ENCODE results near the gene CTCF.
"Not testable (repeated sequence)": the region's sequence is repeated elsewhere in the genome, so short reads cannot be mapped to it uniquely, and the experiment has no call there.

CTCF gene

DNA sequence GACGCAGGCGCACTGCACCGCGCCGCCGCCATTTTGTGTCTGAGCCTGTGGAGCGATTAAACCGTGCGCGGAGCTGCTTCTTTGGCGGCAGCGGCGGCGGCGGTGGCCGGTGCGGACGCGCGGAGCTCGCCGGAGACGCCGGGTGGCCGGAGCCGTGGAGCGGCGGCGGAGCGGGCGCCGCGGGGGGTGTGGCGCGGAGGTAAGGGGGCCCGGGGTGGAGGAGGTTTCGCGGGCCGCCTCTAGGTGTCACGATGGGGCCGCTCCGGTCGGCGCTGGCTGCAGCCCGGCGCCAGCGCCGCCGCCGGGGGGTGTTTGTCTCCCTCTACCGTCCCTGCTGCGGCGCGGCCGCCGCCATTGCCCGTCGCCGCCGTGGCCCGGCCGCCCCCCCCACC, at the start of gene CTCF:
TSS of gene CTCF (plus strand) at position 1 of the 392 bp plus-strand sequence. CDS start 48,307 bp downstream, outside the sequence.
- DNase-seq (ENCODE audit: low spot score), result peak; percentile 87
- no peak for FAIRE-seq

DNA sequence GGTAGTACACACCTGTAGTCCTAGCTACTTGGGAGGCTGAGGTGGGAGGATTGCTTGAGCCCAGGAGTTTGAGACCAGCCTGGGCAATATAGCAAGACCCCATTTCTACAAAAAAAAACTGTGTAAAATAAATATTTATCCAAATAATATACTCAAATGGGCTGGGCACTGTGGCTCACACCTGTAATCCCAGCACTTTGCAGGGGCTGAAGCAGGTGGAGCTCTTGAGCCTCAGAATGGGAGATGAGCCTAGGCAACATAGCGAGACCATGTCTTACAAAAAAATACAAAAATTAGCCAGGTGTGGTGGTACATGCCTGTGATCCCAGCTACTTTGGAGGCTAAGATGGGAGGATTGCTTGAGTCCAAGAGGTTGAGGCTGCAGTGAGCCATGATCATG, 48.4 kb upstream of the CTCF start:
- DNase-seq (ENCODE audit: low spot score); FAIRE-seq: not testable (repeated sequence)

GRCh38 chr16:67514382-67514828, 47.9 kb upstream of the CTCF start:
- FAIRE-seq (no peak), DNase-seq (ENCODE audit: low spot score) (no peak)

GRCh38 chr16:67516296-67517154, 45.8 kb upstream of the CTCF start:
- DNase-seq (ENCODE audit: low spot score) (peak; percentile 71), FAIRE-seq (no peak)

- no peak for FAIRE-seq
- DNase-seq (ENCODE audit: low spot score), result no peak
These were observed 45.2 kb upstream of the CTCF start for GRCh38 chr16:67517155-67517445.

- FAIRE-seq, result no peak
- DNase-seq (ENCODE audit: low spot score), result no peak
These were observed 44.5 kb upstream of the CTCF start for GRCh38 chr16:67517661-67518423.

- DNase-seq (ENCODE audit: low spot score), result no peak
These were observed 43.6 kb upstream of the CTCF start for GRCh38 chr16:67518676-67519075.

GRCh38 chr16:67519242-67519641, 43.1 kb upstream of the CTCF start:
- no peak for DNase-seq (ENCODE audit: low spot score)
- FAIRE-seq, result no peak

More at GRCh38 chr16:67518676-67519075, 43.6 kb upstream of the CTCF start:
- FAIRE-seq, result no peak

DNA sequence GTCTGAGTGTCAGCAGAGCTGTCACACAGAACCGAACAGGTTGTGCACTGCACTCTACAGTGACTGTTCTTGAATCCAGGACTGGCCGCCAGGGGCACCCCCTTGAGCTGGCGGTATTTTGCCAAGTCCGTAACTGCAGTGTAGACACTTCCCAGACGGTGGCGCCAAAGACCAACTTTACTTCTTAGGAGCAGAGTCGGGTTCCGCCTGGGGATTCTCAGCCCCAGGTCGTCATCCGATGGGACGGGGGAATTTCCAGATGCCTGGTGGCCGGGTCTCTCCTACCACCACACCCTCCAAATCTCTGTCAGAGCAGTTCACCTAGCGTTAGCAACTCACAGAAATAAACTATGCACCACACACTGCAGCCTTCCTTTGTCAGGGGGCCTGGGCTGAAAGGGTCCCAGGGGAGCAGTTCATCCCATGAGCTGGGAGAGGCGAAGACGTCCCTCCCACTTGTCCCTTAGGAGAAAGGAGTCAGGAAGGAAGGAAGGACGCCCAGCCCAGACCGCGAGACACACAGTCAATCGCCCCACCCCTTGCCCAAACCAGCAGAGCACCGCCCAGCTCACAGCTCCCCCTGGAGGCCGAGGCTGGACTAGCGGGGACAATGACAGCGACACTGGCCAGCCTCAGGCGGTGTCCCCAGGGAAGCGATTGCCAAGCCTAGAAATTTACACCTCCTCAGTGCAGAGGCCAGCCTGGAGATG, 41.1 kb upstream of the CTCF start:
- FAIRE-seq (peak; percentile 59), DNase-seq (ENCODE audit: low spot score) (peak; percentile 93)

GRCh38 chr16:67525176-67525860, 37.0 kb upstream of the CTCF start:
- DNase-seq (ENCODE audit: low spot score) (no peak), FAIRE-seq (no peak)

GRCh38 chr16:67526149-67526791, 36.1 kb upstream of the CTCF start:
- FAIRE-seq (no peak), DNase-seq (ENCODE audit: low spot score) (no peak)

DNA sequence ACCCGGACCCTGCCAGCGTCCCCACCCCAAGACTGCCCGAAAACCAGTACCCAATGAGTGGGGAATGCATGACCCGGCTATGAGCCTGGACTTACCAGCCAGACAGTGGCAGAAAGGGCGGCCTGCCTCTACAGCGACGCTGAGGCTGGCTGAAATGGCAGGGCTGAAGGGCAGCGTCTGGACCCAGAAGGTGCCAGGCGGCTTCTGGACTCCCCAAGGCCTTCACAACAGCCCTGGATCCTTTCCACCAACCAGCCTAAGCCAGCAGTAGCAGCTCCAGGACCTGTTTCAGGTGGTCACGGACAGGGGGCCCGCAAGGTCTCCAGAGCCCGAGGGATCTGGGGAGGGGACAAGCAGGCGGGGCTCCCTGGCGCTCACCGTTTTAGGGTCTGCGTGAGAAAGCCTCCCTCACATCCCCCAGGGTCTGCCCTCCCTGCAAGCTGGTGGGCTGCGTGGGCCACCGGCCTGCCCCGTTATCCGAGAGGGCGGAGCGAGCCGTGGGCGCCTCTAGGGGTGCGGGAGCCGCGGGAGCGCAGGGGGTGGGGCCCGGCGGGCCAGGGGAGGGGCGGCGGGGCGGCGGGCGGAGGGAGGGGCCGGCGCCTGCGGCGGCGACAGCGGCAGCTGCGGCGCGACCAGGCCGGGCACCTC, 34.0 kb upstream of the CTCF start, which contains the start of gene RIPOR1:
TSS of gene RIPOR1 (plus strand) at position 608 of the 648 bp plus-strand sequence. CDS start 9,618 bp downstream, outside the sequence.
- peak; percentile 83 for DNase-seq (ENCODE audit: low spot score)
- no peak for FAIRE-seq

GRCh38 chr16:67528870-67529581, 33.3 kb upstream of the CTCF start:
- no peak for FAIRE-seq
- DNase-seq (ENCODE audit: low spot score), result peak; percentile 54

- DNase-seq (ENCODE audit: low spot score) (no peak), FAIRE-seq (no peak)
These were observed 32.7 kb upstream of the CTCF start for GRCh38 chr16:67529582-67530012.

DNA sequence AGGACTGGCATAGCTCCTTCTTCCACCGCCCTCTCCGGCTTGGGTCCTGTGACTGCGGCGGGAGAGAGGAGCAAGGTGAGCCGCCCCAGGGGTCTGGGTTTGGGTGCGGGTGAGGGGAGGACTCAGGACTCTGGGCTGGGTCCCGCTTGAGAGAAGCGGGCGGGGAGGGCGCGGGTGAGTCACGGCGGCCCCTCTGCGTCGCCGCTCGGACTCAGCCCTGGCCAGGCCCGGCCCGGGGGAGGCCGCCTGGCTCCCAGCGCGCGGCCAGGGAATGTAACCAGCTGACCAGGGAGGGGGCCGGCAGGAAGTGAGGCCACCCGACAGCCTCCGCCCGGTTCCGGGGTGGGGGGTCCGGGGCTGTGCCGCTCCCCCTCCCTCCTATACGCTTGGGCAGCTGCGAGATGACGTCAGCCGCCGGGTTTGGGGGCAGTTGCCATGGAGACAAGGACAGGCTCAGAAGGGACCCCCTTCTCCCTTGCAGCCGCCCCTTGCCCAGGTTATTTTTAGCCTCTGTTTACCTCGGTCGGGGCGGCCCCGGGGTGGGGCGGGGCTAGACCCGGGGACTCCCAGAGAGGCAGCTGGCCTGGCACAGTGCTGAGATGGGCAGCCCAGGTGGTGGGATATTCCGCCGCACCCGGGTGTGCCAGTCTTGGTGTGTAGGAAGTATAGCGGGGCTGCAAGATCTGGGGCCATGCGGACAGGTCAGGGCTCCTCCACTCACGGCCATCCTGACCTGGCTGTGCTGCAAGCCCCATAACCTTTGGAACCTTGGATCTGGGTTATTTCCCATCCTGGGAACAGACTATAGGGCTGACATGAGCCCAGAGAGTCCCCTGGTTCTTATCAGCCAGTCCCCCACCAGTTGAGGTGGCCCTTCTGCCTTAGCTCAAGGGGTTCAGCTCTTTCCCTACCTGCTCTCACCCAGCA, 32.0 kb upstream of the CTCF start:
- DNase-seq (ENCODE audit: low spot score), result peak; percentile 83

GRCh38 chr16:67531247-67531646, 31.1 kb upstream of the CTCF start:
- no peak for DNase-seq (ENCODE audit: low spot score)
- FAIRE-seq, result no peak

More for the DNA sequence above, 32.0 kb upstream of the CTCF start:
- FAIRE-seq, result no peak

DNA sequence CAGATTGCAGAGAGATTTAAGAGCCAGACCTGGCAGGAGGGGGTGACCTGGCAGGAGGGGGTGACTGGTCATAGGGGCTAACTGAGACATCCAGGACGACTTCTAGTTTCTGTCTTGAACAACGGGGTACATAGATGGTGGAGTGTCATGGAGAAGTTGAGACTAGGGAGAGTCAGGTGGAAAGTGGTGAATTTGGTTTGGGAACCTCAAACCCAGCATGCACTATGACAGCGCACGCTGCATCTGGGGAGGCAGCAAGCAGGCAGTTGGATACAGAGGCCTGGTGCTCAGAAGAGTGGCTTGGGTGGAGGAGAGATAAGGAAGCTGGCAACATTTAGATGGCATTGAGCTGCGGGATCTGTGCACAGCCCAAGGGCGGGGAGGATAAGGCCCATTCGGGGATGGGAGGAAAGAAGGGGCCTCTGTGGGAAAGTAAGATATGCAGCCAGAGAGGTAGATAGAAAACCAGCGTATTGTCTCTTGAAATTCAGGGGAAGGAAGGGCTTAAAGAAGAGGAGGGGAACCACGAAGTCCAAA, 29.2 kb upstream of the CTCF start:
- FAIRE-seq (no peak), DNase-seq (ENCODE audit: low spot score) (no peak)

- DNase-seq (ENCODE audit: low spot score); FAIRE-seq: not testable (repeated sequence)
These were observed 28.3 kb upstream of the CTCF start for GRCh38 chr16:67533987-67534386.
